Measurements from ENCODE around the gene RFT1. TPM values are rescaled to one million over a fixed set of nuclear protein-coding genes. Genes with fewer than 3 reads are reported as not detected.

RFT1 gene
- total and polyA plus RNA-seq, 2 donors = 8.0 to 15.6 TPM

GRCh38 chr3:53147151-53147902, 17.1 kb upstream of the RFT1 start:
- H3K4me1 ChIP-seq (ENCODE audit: control insufficient read depth in 2 of 2, insufficient read depth in 2 of 2, low read length in 2 of 2) = no peaks in the 10 kb centered on the region
- DNase-seq (ENCODE audit: low read depth in 6 of 9, low spot score in 9 of 9) = no peak

GRCh38 chr3:53146319-53146891, 16.2 kb upstream of the RFT1 start:
- H3K27ac ChIP-seq (ENCODE audit: low read depth in 1 of 2, low read length in 1 of 2) = no peak overlapping the region
- no peaks in the 10 kb centered on the region for H3K36me3 ChIP-seq (ENCODE audit: control insufficient read depth in 2 of 2, insufficient read depth in 2 of 2, low read length in 1 of 2)
- no peak for DNase-seq (ENCODE audit: low read depth in 6 of 9, low spot score in 9 of 9)
- no peak overlapping the region for H3K4me3 ChIP-seq (ENCODE audit: low read length in 2 of 2)
- H3K27me3 ChIP-seq (ENCODE audit: control insufficient read depth in 2 of 2, insufficient read depth in 1 of 2, low read length in 1 of 2) = no peaks in the 10 kb centered on the region
- WGBS = 97% methylated on average over 7 of the region's 7 CpGs
- H3K9me3 ChIP-seq (ENCODE audit: control insufficient read depth in 2 of 2, insufficient read depth in 1 of 2, low read length in 1 of 2) = no peaks in the 10 kb centered on the region
- H3K4me1 ChIP-seq (ENCODE audit: control insufficient read depth in 2 of 2, insufficient read depth in 2 of 2, low read length in 2 of 2) = peaks cover 0 to 1% of the 10 kb centered on the region in 2 donors

More at GRCh38 chr3:53147151-53147902, 17.1 kb upstream of the RFT1 start:
- Histone ChIP-seq H3K4me3 (ENCODE audit: low read length in 2 of 2) (no peak overlapping the region), H3K27me3 (ENCODE audit: control insufficient read depth in 2 of 2, insufficient read depth in 1 of 2, low read length in 1 of 2) (no peaks in the 10 kb centered on the region), H3K36me3 (ENCODE audit: control insufficient read depth in 2 of 2, insufficient read depth in 2 of 2, low read length in 1 of 2) (no peaks in the 10 kb centered on the region), H3K9me3 (ENCODE audit: control insufficient read depth in 2 of 2, insufficient read depth in 1 of 2, low read length in 1 of 2) (no peaks in the 10 kb centered on the region), H3K27ac (ENCODE audit: low read depth in 1 of 2, low read length in 1 of 2) (no peak overlapping the region)
- WGBS = 97% methylated on average over 11 of the region's 11 CpGs

DNA sequence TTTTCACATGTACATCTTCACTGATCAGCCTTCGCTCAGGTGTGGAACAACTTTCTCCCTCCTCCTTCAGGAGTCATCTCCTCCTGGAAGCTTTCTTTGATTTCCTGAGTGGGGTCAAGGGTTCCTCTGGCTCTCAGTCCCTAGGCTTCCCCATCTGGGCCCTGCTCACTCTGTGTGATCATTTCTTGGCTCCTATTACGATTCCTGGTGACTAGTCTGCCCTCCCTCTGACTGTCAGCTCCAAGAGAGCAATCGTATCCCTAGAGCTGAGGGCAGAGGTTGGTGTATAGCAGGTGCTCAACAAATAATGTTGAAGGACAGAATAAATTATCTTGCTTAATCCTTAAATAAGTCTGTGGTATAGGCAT, 15.5 kb upstream of the RFT1 start:
- no peaks in the 10 kb centered on the region for H3K36me3 ChIP-seq (ENCODE audit: control insufficient read depth in 2 of 2, insufficient read depth in 2 of 2, low read length in 1 of 2)
- 92% methylated on average over 3 of the region's 3 CpGs for WGBS
- peaks cover 0 to 7% of the 10 kb centered on the region in 2 donors for H3K4me1 ChIP-seq (ENCODE audit: control insufficient read depth in 2 of 2, insufficient read depth in 2 of 2, low read length in 2 of 2)
- no peak overlapping the region for H3K4me3 ChIP-seq (ENCODE audit: low read length in 2 of 2)
- no peaks in the 10 kb centered on the region for H3K27me3 ChIP-seq (ENCODE audit: control insufficient read depth in 2 of 2, insufficient read depth in 1 of 2, low read length in 1 of 2)
- DNase-seq (ENCODE audit: low read depth in 6 of 9, low spot score in 9 of 9) = no peak
- no peaks in the 10 kb centered on the region for H3K9me3 ChIP-seq (ENCODE audit: control insufficient read depth in 2 of 2, insufficient read depth in 1 of 2, low read length in 1 of 2)
- no peak overlapping the region for H3K27ac ChIP-seq (ENCODE audit: low read depth in 1 of 2, low read length in 1 of 2)

DNA sequence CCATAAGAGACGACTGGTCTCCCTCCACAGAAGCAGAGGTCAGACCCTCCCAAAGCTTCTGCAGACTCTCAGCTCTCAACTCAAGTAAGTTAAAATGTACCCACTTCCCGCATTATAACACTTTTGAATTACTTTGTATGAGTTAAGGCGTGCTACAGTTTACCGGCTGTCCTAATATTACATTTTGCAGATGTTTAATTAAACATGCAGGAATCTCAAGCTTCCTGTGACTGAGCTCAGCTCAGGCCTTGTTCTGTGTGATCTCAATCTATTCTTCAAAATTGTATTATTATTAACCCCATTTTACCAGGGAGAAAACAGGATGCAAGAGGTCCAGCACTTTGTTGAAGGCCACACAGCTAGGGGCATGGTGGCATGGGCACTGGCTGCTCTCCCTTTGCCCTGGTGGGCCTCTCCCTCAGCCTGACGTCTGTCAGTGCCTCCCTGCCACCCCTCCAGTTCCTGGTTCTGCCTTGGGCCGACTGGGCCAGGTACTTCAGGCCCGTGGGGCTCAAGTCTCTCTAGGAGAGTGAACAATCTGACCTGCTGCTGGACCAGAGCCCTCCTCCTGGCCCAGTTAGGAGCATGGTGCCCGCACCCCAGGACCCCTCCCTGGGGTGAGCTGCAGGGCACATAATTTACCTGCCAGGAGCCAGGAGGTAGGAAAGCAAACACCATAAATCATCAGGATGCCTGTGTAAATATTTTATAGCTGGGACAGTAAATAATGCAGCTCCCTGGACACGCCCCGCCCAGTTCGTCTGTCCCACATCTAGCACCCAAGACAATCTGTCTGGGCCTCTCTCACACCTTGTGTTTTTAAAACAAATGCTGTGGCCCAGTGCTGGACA, 14.9 kb upstream of the RFT1 start:
- Histone ChIP-seq H3K36me3 (ENCODE audit: control insufficient read depth in 2 of 2, insufficient read depth in 2 of 2, low read length in 1 of 2) (no peaks in the 10 kb centered on the region), H3K27ac (ENCODE audit: low read depth in 1 of 2, low read length in 1 of 2) (no peak overlapping the region), H3K9me3 (ENCODE audit: control insufficient read depth in 2 of 2, insufficient read depth in 1 of 2, low read length in 1 of 2) (no peaks in the 10 kb centered on the region), H3K4me3 (ENCODE audit: low read length in 2 of 2) (no peak overlapping the region), H3K27me3 (ENCODE audit: control insufficient read depth in 2 of 2, insufficient read depth in 1 of 2, low read length in 1 of 2) (no peaks in the 10 kb centered on the region), H3K4me1 (ENCODE audit: control insufficient read depth in 2 of 2, insufficient read depth in 2 of 2, low read length in 2 of 2) (peaks cover 0 to 12% of the 10 kb centered on the region in 2 donors)
- WGBS = 89% methylated on average over 11 of the region's 11 CpGs
- no peak for DNase-seq (ENCODE audit: low read depth in 6 of 9, low spot score in 9 of 9)

DNA sequence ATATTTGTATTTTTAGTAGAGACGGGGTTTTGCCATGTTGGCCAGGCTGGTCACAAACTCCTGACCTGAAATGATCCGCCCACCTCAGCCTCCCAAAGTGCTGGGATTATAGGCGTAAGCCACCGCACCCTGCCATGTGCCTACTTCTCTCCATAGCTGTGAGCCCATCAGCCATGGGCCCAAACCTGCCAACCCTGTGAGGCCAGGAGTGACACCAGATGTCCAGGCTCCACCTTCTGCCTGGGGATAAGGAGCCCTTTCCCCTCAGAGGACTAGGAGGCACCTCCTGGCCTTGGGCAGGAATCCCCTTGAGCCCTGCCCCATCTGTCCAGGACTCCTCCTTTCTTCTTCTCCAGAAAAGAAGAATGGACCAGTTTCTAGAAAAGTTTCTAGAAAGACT, 14.2 kb upstream of the RFT1 start:
- H3K36me3 ChIP-seq (ENCODE audit: control insufficient read depth in 2 of 2, insufficient read depth in 2 of 2, low read length in 1 of 2) = no peaks in the 10 kb centered on the region
- no peak for DNase-seq (ENCODE audit: low read depth in 6 of 9, low spot score in 9 of 9)
- no peaks in the 10 kb centered on the region for H3K27me3 ChIP-seq (ENCODE audit: control insufficient read depth in 2 of 2, insufficient read depth in 1 of 2, low read length in 1 of 2)
- H3K9me3 ChIP-seq (ENCODE audit: control insufficient read depth in 2 of 2, insufficient read depth in 1 of 2, low read length in 1 of 2) = no peaks in the 10 kb centered on the region
- no peak overlapping the region for H3K4me3 ChIP-seq (ENCODE audit: low read length in 2 of 2)
- H3K4me1 ChIP-seq (ENCODE audit: control insufficient read depth in 2 of 2, insufficient read depth in 2 of 2, low read length in 2 of 2) = peaks cover 0 to 12% of the 10 kb centered on the region in 2 donors
- H3K27ac ChIP-seq (ENCODE audit: low read depth in 1 of 2, low read length in 1 of 2) = no peak overlapping the region
- 97% methylated on average over 4 of the region's 4 CpGs for WGBS

DNA sequence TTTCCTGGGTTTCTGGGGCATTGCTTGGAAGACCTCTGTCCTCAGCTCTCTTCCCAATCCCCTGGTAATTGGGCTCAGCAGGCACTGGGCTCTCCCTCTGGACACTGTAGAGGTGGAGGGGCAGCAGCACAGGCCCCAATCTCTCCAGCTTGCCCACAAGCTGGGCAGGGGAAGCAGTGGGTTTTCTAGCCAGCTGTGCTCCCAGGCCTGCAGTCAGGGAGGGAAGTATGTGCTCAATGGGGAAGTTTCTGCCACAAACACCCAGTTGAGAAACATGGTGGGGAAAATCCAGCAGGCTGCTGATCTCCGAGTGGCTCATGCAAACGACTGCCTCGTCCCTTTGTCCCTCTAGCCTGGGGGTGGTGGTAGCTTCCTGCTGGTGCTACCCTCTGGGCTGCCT, 12.8 kb upstream of the RFT1 start:
- H3K27ac ChIP-seq (ENCODE audit: low read depth in 1 of 2, low read length in 1 of 2) = no peak overlapping the region
- H3K27me3 ChIP-seq (ENCODE audit: control insufficient read depth in 2 of 2, insufficient read depth in 1 of 2, low read length in 1 of 2) = no peaks in the 10 kb centered on the region
- 49% methylated on average over 3 of the region's 3 CpGs for WGBS
- no peaks in the 10 kb centered on the region for H3K36me3 ChIP-seq (ENCODE audit: control insufficient read depth in 2 of 2, insufficient read depth in 2 of 2, low read length in 1 of 2)
- no peak for DNase-seq (ENCODE audit: low read depth in 6 of 9, low spot score in 9 of 9)
- peaks cover 0 to 12% of the 10 kb centered on the region in 2 donors for H3K4me1 ChIP-seq (ENCODE audit: control insufficient read depth in 2 of 2, insufficient read depth in 2 of 2, low read length in 2 of 2)
- no peaks in the 10 kb centered on the region for H3K9me3 ChIP-seq (ENCODE audit: control insufficient read depth in 2 of 2, insufficient read depth in 1 of 2, low read length in 1 of 2)
- no peak overlapping the region for H3K4me3 ChIP-seq (ENCODE audit: low read length in 2 of 2)

GRCh38 chr3:53140847-53141845, 10.9 kb upstream of the RFT1 start:
- DNase-seq (ENCODE audit: low read depth in 6 of 9, low spot score in 9 of 9) = no peak
- H3K27ac ChIP-seq (ENCODE audit: low read depth in 1 of 2, low read length in 1 of 2) = no peak overlapping the region
- no peaks in the 10 kb centered on the region for H3K27me3 ChIP-seq (ENCODE audit: control insufficient read depth in 2 of 2, insufficient read depth in 1 of 2, low read length in 1 of 2)
- H3K4me1 ChIP-seq (ENCODE audit: control insufficient read depth in 2 of 2, insufficient read depth in 2 of 2, low read length in 2 of 2) = peaks cover 0 to 23% of the 10 kb centered on the region in 2 donors
- WGBS = 92% methylated on average over 6 of the region's 6 CpGs
- H3K9me3 ChIP-seq (ENCODE audit: control insufficient read depth in 2 of 2, insufficient read depth in 1 of 2, low read length in 1 of 2) = no peaks in the 10 kb centered on the region
- H3K4me3 ChIP-seq (ENCODE audit: low read length in 2 of 2) = no peak overlapping the region
- no peaks in the 10 kb centered on the region for H3K36me3 ChIP-seq (ENCODE audit: control insufficient read depth in 2 of 2, insufficient read depth in 2 of 2, low read length in 1 of 2)

- WGBS = 72% methylated on average over 6 of the region's 6 CpGs
- DNase-seq (ENCODE audit: low read depth in 6 of 9, low spot score in 9 of 9) = no peak
- Histone ChIP-seq H3K4me3 (ENCODE audit: low read length in 2 of 2) (no peak overlapping the region), H3K27ac (ENCODE audit: low read depth in 1 of 2, low read length in 1 of 2) (no peak overlapping the region), H3K36me3 (ENCODE audit: control insufficient read depth in 2 of 2, insufficient read depth in 2 of 2, low read length in 1 of 2) (no peaks in the 10 kb centered on the region), H3K27me3 (ENCODE audit: control insufficient read depth in 2 of 2, insufficient read depth in 1 of 2, low read length in 1 of 2) (no peaks in the 10 kb centered on the region), H3K4me1 (ENCODE audit: control insufficient read depth in 2 of 2, insufficient read depth in 2 of 2, low read length in 2 of 2) (peaks cover 0 to 23% of the 10 kb centered on the region in 2 donors), H3K9me3 (ENCODE audit: control insufficient read depth in 2 of 2, insufficient read depth in 1 of 2, low read length in 1 of 2) (no peaks in the 10 kb centered on the region)
Observed at GRCh38 chr3:53139906-53140846, 9.9 kb upstream of the RFT1 start.
